NCI-H2196 (cell line): ENCODE data around the gene BCO1.

ENCODE experiments used
- DNase-seq: peaks from one replicate; lab custom pipeline; 2025; ENCODE audit not compliant: unreplicated experiment; lab: John Stamatoyannopoulos, UW

Gene BCO1

DNA sequence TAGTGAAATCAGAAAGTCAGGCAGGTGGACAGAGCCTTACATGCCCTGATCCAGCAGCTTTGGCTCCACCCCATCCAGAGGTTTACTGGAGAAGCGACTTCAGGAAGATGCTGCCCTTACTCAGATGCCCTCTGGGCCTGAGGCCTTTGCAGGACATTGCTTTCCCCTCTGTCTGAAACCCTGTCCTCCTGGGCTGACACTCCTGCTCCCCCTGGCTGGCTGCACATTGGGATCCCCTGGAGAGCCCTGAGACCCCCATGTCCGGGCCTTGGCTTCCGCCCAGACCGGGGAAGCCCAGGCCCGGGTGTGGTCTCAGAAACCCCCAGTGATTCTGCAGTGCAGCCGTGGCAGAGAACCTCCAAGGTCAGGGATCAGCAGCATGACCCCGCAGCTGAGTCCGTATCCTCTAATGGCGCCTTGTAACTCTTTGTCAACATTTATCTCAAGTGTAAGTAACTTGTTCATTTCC lies 36.6 kb downstream of the BCO1 start:
- DNase-seq = no peak

DNA sequence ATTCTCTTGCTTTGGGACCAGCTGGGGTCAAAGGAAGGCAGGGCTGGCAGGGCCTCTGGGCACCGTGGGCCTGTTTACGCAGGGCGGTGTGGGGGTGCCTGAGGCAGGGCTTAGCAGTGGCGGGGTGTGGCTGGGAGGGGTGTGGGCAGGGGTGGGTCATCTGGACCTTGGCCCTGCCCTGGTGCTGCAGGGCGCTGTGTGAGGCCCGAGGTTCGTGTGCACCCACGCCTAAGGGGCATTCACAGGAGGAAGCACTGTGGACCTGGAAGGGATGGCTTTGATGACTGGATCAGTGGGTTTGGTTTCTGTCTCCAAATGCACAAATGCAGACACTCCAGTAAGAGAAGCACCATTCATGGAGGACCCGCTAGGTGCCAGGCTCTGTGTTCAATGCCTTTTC lies 37.3 kb downstream of the BCO1 start:
- no peak for DNase-seq

DNA sequence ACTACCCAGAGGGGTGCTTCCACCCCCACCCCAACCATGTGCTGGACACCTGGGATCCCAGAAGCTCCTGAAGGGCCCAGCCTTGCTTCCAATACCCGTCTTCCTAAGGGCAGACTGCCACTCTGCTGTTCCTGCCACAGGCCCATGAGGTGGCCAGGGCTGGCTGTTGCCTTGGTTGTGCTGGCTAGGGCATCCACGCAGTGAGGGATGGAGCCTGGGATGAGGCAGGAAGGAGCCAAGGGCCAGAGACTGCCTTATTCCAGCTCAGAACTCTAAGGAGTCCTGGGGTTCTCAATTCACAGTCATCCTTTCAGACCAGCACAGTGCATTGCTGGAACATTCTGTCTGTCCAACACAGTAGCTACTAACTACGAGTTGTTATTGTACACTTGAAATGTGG lies 37.8 kb downstream of the BCO1 start:
- DNase-seq = no peak

DNA sequence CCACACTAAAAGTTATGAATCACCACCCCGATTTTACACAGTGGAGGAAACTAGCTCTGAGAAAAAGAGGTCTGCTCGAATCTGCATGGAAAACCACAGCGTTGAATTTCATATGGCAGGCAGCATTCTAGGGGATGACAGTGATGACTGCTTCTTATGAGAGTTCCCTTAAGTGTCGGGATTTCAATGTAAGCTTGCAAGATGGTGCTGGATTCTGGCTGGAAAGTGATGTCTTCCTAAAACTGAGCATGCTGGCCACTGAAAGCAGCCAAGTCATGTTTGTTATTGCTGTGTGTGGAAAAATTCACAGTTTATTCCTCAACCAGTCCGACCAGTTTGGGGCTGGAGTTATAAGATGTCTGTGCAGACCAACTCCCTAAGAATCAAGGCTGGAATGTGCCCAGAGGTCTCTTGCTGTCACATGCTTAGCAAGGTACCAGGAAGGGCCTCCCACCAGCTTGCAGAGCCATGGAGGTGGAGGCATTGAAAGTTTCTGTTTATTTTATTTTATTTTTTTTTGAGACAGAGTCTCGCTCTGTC lies 39.1 kb downstream of the BCO1 start:
- DNase-seq = no peak

DNA sequence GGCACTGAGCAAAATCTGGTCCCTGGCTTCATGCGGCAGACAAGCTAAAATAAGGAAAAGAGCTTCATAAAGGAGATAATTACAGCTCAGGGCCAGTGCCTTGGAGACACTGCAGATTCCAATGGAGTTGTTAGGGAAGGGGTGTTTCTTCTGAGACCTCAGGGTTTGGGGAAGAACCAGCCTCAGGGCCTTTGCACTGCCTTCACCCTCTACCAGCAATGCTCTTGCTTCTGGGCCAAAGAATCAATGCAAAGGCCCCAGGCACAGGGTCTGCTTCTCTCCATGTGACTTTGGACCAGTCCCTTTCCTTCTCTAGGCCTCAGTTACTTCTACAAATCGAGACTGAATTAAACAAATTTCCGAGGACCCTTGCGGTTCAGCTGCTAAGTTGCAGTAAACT lies 40.0 kb downstream of the BCO1 start:
- DNase-seq = no peak

DNA sequence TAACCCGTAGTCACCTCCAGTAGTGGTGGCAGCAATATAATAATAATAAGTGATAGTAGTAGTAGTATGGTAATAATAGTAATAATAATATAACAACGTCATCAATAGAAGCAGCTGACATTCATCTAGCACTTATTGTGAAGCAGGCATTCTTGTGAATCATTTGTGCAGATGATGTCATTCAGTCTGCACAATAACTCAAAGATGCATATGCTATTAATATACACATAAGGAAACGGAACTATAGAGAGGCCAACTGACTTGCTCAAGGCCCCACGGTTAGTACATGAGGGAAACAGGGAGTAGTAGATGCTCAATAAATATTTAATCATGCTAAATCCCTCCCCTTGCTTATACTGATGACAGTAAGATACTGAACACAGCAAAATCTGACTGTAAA lies 40.9 kb downstream of the BCO1 start:
- no peak for DNase-seq

DNA sequence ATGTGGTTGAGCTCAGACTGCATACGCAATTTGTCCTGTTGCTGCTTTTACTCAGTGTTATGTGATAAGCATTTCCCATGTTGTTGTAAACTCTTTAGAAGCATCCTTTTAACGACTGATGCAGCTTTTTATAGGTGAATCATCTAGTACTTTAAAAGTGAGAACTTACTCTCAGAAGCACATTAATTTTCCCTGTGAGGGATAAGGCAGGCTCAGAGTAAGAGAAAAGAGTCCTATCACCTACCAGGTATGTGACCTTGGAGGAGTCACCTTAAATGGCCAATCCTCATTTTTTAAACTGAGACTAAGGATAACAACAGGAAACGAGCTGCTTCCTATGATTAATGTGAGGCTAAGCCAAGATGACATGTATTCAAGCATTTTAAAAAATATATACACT lies 41.9 kb downstream of the BCO1 start:
- no peak for DNase-seq

DNA sequence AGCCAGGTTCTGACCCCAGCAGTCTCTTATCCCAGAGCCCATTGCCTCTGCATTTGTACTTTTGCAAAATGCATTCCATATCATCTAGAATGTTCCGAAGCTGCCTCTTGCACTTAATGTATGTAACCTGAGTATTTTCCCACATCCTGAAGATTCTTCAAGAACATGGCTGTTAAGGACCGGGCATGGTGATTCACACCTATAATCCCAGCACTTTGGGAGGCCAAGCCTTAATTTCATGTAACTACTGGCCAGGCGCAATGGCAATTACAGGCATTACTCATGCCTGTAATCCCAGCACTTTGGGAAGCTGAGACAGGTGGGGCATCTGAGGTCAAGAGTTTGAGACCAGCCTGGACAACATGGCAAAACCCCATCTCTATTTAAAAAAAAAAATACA lies 44.6 kb downstream of the BCO1 start:
- no peak for DNase-seq

DNA sequence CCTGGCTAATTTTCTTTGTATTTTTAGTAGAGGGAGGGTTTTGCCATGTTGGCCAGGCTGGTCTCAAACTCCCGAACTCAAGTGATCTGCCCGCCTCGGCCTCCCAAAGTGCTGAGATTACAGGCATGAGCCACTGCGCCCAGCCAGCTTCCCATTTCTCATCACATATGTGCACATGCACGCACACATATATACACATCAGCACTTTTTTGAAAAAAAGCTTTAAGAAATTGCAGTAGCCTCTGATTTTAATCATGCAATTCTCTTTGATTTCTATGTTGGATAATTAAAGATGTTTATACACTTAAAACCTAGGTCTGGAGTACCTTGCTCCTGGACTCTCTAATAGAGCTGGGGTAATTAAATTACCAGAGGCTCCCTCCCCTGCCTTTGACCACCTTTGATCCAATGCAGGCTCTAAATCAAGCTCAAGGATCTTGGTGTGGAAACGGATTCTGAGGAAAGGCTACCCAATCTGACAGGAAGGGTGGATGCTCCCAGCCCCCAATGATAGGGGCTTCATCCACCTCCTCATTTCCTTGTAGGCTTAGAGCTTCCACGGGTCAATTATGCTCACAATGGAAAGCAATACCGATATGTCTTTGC lies 46.6 kb downstream of the BCO1 start:
- no peak for DNase-seq

DNA sequence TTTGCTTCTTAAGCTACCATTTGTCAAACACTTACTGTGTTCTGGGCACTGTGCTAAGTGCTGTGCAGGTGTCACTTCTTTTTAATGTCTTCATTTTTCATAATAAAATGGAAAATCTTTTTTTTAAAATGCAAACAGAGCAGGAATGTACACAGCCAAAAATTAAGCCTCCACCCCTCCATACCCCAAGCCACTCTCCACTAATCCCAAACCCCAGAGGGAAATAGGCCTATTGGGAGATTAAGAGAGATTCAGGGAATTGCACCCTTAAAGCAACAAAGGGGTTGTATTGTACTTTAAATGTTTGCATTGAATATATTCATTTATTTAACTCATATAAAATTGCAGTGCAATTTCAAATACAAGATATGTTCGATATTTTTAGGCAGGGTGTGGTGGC lies 47.7 kb downstream of the BCO1 start:
- DNase-seq = no peak

DNA sequence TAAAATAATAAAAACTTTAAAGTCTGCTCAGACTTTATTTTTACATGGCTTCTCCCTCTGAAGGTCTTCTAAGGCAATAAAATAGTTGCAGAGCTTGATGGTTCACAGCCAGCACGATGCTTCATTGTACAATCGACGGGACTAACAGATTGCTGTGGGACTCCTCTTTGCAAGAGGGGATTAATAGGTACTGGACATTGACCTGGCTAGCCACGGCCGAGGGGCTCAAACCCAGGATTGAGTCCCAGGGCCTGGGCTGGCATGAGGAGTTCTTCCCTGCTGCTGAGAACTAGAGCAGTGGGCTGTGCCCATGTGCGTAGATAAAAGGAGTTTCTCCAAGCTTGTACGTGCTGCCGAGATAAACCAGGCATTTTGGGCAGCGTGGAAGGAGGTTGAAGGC lies 52.6 kb downstream of the BCO1 start:
- no peak for DNase-seq

DNA sequence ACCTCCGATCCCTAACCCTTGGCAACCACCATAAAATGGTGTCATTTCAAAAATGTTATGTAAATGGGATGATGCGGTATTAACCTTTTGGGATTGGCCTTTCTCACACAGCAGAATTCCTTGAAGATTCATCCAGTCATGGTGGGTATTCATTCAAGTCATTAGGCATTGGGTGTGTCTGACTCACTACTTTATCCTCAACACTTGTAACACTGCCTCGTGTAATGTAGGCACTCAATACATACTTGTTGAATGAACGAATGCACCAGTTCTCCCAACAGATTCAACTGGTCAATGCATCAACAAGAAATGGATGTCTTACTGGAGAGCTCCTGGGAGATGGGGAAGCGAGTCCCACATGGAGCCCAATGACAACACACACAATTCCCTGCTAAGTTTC lies 54.4 kb downstream of the BCO1 start:
- no peak for DNase-seq

DNA sequence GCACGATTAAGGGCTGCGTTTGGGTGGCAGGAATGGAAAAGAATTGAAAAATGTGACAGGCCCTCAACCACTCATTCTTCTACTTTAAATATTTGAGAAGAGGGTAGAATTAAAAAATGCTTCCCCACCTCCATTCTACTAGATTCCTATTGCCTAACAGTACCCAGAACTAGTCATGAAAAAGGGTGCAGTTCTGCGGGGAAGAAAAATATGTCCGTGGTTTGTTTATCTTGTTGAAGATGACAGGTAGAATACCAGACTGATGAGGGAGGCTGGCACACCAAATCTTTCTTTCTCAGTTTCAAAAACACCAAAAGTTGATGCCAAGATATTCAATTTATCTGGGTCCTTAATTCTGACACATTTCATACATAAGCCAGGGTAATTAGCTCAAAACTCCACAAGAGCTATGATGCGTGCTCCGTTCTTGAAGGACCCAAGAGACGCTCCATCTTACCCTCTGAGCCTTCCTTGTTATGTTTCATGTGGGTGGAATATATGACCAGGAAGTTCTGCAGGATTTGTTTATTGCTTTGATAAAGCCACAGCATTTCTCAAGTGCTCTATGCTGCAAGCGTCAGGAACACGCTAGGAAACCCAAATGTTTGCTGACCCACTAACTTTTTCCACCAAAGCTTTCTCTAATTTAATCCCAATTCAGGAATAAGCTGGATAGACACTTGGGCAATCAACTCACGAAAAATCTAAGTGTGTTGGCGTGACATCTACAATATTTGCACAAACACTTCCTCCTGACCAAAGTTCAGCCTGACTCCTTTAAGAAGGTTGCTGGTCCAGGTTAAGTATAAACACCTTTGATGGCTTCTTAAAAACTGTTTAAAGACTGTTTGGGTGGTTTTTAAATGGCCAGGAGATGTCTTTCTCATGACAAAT lies 55.7 kb downstream of the BCO1 start:
- no peak for DNase-seq

DNA sequence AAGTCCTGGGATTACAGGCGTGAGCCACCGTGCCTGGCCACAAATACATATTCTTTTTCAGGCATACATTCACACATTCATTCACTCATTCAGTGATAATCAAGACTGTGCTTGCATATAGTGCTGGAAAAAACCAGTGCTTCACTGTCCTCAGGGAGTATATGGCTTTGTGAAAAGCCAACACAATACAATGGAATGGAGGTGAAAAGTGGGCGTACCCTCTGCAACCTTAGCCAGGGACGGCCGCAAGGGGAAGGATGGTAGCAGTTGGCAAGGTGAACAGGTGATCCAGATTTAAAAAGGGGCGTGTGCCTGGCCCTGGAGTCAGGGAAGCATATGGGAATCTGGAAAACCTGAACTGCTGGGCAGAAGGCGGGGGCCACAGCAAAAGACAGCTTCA lies 58.1 kb downstream of the BCO1 start:
- no peak for DNase-seq

DNA sequence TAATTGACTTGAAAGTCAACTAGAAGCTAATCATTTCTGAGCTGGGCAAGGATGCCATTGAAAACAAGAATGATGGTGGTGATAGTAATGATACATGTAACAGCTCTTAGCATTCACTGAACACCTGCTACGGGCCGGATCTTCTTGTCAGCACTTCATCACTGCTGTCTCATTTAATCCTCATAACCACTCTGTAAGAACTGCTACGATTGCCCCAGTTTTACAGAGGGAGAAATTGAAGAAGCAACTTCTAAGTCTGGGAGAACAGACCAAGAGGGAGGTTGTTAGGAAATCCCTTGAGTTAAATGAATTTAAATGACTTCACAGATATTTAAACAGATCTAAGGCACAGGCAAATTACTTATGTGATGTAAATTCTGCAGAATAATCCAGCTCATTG lies 69.3 kb downstream of the BCO1 start:
- DNase-seq = no peak

DNA sequence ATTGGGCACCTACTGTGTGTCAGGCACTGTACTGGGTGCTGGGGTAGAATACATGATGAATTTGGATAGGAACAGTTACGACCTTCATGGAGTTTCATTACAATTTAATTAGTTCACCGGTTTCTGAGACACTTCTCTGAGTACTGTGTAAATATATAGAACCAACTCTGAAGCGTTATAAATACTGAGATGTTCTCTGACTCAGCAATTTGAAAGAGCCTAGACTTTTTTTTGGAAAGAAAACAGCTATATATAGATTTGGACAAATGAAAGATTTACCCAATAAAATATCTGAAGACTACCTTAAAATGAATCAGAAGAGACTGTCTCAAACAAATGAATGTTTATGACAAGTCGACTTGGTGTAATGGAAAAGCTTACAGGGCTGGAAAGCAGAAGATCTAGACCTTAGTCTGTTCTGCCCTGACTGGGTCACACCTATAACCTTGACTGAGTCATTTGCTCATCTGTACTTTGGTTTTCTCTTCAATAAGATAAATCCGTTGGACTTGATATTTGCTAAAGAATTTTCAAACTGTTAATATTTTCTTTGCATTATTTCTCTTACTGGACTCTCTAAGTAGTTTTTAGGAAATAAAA lies 71.7 kb downstream of the BCO1 start:
- DNase-seq = no peak

DNA sequence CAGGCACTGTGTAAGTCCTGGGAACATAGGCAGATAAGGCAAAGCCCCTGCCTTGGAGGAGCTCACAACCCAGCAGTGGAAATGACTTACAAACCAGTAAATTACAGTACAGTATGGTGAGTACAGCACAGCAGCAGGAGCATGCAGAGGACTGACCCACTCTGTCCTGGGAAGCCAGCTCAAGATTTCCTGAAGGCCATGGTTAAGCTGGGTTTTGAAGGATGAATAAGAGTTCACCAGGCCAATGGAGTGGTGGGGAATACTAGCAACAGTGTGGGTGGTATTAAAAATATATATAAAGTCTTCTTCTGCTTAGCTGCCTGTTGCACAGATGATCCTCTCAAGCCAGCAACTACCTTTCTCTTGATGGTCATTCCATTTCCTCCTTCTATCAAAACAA lies 73.3 kb downstream of the BCO1 start:
- no peak for DNase-seq

DNA sequence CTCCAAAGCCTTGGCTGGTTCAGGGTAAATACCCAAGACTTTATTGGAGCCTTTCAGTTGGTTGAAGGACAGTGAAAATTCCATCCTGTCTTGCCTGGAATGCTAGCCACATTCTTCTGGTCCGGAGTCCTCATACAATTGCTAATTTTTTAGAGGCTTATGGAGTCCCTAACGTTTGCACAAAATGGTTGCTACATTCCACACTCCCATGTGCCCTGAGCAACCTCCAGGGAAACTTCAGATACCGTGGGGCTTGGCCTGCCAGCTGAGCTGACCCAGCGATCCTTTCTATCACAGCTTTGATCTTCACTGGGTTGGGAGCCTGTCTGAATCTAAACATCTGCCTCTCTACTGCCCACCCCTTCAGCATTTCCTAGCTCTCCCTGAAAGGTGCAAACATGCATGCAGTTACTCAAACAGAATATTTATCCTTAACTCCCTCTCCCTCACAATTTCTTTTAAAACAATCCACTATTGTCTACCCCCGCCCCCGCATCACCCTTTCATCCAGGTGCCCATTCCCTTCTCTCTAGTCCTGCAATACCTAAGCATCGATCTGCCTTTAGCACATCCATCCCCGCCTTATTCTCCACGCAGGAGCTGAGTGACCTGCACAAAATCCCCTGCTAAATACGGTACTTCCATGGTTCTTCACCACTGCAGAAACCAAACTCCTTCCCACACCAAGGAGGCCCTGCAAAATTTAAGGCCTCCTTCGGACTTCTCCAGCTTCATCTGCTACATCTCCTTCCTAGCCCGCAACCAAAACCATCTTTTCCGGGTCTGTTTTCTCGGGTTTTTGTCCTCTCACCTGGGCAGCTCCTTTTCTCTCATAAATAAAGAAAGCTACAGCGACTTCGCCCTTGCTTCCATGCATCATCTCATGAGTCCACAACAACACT lies 75.5 kb downstream of the BCO1 start:
- no peak for DNase-seq

DNA sequence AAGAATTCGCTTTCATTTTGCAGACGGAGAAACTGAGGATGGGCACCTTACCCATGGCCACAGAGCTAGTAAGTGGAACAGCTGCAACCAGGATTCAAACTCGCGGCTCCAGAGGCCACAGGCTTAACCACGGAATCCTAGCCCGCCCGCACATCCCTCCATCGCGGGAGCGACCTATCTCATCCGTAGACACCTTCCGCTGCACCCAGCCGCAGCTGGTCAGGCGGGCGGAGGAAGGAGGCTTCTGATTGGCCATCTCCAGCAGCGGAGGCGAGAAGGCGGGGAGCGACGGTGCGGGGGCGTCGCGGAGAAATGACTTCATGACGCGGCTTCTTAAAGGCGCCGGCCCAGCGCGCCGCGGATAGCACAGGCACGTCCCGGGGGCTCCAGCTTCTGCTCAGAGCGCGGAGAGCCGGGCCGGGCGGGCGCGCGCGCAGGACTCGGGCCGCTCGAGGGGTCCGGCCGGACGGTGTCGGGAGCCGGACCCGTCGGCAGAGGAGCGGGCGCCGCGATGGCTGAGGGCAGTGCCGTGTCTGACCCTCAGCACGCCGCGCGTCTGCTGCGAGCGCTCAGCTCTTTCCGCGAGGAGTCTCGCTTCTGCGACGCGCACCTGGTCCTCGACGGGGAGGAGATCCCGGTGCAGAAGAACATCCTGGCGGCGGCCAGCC lies 76.2 kb downstream of the BCO1 start, which contains the start of gene GAN:
Gene GAN, plus strand, starts transcription at position 360 of the 668 bp plus-strand sequence. Its CDS starts 152 bp downstream, at position 512.
- DNase-seq = peak; percentile 78
